ENCODE data around the gene SLC1A3. TPM values are rescaled to one million over a fixed set of nuclear protein-coding genes. Genes with fewer than 3 reads are reported as not detected.

SLC1A3 gene
- total RNA-seq, 4 donors from 2014 or later: 2.3 to 15.8 (median 9.9) TPM

GRCh38 chr5:36644727-36645126 is 38.3 kb downstream of the SLC1A3 start:
- H3K36me3 ChIP-seq: no peaks in the 10 kb centered on the region
- TF ChIP-seq POLR2A (IDR thresholded peaks at IDR 0.05) (no peak), CTCF (IDR thresholded peaks at IDR 0.05) (no peak)
- no peaks in the 10 kb centered on the region for H3K4me1 ChIP-seq
- intact Hi-C loops (cut with DNase I; ENCODE audit: low total_unique reads): no loop called here
- H3K4me3 ChIP-seq: no peak overlapping the region
- DNase-seq: no peak
- no peak overlapping the region for H3K27ac ChIP-seq
- H3K9me3 ChIP-seq: no peaks in the 10 kb centered on the region
- no peaks in the 10 kb centered on the region for H3K27me3 ChIP-seq

- Histone ChIP-seq H3K4me1 (no peaks in the 10 kb centered on the region), H3K27me3 (no peaks in the 10 kb centered on the region), H3K36me3 (no peaks in the 10 kb centered on the region), H3K4me3 (no peak overlapping the region), H3K27ac (no peak overlapping the region), H3K9me3 (no peaks in the 10 kb centered on the region)
- TF ChIP-seq CTCF (IDR thresholded peaks at IDR 0.05) (no peak), POLR2A (IDR thresholded peaks at IDR 0.05) (no peak)
- intact Hi-C loops (cut with DNase I; ENCODE audit: low total_unique reads): no loop called here
- DNase-seq: no peak
Observed at GRCh38 chr5:36646100-36646499, 39.7 kb downstream of the SLC1A3 start.

GRCh38 chr5:36646507-36647023 is 40.2 kb downstream of the SLC1A3 start:
- intact Hi-C loops (cut with DNase I; ENCODE audit: low total_unique reads): no loop called here
- TF ChIP-seq CTCF (IDR thresholded peaks at IDR 0.05): no peak
- no peak for TF ChIP-seq POLR2A (IDR thresholded peaks at IDR 0.05)
- Histone ChIP-seq H3K36me3 (no peaks in the 10 kb centered on the region), H3K4me1 (no peaks in the 10 kb centered on the region), H3K27me3 (no peaks in the 10 kb centered on the region), H3K27ac (no peak overlapping the region), H3K9me3 (no peaks in the 10 kb centered on the region), H3K4me3 (no peak overlapping the region)
- no peak for DNase-seq

- TF ChIP-seq POLR2A (IDR thresholded peaks at IDR 0.05) (no peak), CTCF (IDR thresholded peaks at IDR 0.05) (no peak)
- no peak for DNase-seq
- H3K27me3 ChIP-seq: no peaks in the 10 kb centered on the region
- H3K4me1 ChIP-seq: no peaks in the 10 kb centered on the region
- H3K36me3 ChIP-seq: no peaks in the 10 kb centered on the region
- intact Hi-C loops (cut with DNase I; ENCODE audit: low total_unique reads): no loop called here
- H3K27ac ChIP-seq: no peak overlapping the region
- no peaks in the 10 kb centered on the region for H3K9me3 ChIP-seq
- H3K4me3 ChIP-seq: no peak overlapping the region
Observed at GRCh38 chr5:36647046-36647445, 40.6 kb downstream of the SLC1A3 start.

GRCh38 chr5:36648426-36648825 is 42.0 kb downstream of the SLC1A3 start:
- DNase-seq: no peak
- TF ChIP-seq POLR2A (IDR thresholded peaks at IDR 0.05) (no peak), CTCF (IDR thresholded peaks at IDR 0.05) (no peak)
- Histone ChIP-seq H3K4me3 (no peak overlapping the region), H3K9me3 (no peaks in the 10 kb centered on the region), H3K36me3 (no peaks in the 10 kb centered on the region), H3K27me3 (no peaks in the 10 kb centered on the region), H3K4me1 (no peaks in the 10 kb centered on the region), H3K27ac (no peak overlapping the region)
- intact Hi-C loops (cut with DNase I; ENCODE audit: low total_unique reads): no loop called here

Data from uterus (tissue), 4 donors.